NCI-H146 treated with DMSO at 0.1 percent for 48 hours (cell line): Measurements from ENCODE around the gene RBM24.
A peak's percentile ranks its signal among the peaks of the same experiment; 100 is the strongest.
"Not testable (repeated sequence)": the region's sequence is repeated elsewhere in the genome, so short reads cannot be mapped to it uniquely, and the experiment has no call there.

ENCODE experiments used
- DNase-seq: peaks from one replicate; lab custom pipeline; 2025; ENCODE audit not compliant: unreplicated experiment; lab: John Stamatoyannopoulos, UW

The RBM24 gene

DNA sequence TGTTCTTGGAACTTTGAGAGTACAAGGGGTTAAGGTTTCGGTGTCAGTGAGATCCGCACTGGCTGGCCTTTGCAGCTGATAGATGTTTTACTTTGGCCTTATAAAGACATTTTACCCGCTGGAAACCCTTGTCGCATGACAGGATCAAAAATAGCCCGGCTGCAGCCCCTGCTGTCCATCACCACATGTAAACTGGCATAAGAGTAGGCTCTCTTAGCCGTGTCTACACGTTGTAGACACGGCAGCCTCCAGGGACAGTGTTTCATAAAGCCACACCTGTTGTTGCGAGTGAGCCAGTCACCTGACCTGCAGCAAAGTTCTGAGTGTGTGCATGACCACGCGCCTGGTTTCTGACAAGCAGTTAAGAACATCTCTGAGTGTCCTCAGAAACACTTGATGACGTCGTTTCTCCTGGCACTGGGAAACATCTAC lies 8.5 kb downstream of the RBM24 start:
- no peak for DNase-seq

DNA sequence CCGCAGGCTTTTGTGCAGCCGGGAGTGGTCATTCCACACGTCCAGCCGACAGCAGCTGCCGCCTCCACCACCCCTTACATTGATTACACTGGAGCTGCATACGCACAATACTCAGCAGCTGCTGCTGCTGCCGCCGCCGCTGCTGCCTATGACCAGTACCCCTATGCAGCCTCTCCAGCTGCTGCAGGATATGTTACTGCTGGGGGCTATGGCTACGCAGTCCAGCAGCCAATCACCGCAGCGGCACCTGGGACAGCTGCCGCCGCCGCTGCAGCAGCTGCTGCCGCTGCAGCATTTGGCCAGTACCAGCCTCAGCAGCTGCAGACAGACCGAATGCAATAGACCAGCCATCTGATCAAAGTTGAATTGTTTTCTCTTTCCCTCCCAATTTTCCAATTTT lies 10.6 kb downstream of the RBM24 start:
- peak; percentile 15 for DNase-seq

DNA sequence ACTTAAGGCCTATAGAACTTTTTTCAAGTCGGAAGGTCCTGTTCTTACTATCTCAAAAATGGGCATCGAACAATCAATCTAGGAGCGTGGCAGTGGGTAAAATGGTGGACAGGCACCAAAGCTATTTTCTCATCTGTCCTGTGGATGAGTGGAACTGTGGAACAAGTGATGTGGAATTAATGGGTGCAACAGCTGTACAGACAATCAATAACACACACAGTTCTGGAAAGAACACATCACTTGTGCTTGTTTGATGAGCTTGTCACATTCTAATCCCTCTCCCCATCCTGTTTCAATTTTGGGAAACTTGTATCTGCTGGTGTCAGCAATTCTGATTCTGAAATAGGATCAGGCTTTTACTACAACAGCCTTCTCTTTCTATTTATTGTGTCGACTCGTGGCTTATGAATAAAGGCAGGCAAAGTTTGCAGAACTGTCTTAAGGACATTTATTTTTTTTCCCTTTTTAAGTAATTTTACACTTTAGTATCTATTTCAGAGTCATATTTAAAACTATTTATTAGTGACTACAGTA lies 11.5 kb downstream of the RBM24 start:
- no peak for DNase-seq

DNA sequence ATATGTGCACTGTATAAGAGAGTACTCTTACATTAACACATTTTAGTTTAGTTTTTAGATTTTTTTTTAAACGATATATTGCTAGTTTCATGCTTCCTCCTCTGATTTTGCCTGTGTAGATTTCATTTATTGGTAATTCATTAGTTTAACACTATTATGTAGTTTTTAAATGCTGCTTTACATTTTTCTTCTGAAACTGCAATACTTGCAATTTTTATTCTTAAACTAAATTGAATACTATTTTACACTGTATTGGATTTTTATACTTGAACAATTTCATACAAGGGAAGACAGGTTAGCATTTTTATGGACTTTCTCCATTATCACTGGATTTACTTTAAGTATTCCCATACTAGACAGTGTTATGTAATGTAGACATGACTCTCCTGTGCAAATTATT lies 12.2 kb downstream of the RBM24 start:
- no peak for DNase-seq

DNA sequence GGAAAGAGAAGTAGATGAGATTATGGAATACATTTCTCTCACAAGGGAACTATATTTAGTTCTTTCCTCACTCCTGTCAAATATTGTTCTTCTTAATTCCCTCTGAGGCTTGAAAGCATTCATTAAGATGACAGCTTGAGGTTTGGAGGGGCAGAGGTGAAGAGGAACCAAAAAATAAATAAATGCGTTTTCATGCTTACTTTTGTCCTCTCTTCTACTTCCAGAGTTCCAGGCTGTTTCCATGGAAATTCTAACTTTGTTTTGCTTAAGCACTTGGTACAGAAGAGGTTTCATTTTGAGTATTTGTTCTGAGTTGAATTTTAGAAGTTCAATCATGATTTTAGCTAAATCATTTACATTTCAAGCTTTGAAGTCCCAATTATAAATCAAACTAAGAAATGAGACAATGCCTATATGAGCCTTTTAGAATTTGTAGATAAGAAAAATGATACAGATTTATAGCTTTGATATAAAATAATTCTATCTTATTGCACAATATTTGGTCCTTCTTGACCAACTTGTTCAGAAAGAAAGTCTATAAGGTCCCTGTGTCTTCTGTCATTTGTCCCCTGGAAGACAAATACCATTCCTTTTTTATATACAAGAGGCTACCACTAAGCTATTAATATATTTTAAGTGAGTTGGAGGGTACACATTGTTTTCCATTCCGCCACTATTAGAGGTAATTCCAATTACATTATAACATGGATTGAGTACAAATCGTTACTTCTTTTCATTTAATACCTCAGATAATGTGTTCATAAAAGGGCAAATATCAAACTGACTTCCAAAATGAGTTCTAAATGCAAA lies 16.3 kb downstream of the RBM24 start:
- DNase-seq, result no peak

DNA sequence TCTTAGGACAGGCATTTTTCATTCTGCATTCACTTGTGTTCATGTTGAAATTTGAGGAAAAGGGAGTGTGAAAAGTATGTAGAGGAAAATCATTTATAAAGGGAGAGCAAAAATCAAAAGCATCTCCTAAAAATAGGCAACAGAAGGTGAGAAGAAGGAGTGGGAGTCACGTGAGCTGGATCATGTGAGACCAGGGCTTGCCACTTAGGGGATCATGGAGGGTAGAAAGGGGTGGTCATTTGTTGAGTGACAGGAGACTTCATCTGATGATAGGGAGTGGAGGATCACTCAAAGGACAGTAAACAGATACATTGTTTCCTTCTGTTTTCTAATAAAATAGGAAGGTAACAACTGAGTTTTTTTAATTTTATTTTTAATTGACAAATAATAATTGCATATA lies 17.1 kb downstream of the RBM24 start:
- no peak for DNase-seq

DNA sequence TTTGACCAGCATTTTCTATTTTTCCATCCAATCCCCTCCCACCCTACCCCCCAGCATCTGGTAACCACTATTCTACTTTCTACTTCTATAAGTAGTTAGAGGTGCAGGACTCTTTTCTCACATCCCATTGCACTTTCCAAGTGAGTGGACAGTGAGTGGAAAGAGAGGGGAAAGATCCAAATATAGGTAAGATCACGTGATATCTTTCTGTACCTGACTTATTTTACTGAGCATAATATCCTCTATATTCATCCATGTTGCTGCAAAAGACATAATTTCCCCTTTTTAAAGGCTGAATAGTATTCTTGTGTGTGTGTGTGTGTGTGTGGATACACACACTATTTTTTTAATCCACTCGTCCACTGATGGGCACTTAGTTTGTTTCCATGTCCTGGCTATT lies 18.1 kb downstream of the RBM24 start:
- DNase-seq, result no peak

DNA sequence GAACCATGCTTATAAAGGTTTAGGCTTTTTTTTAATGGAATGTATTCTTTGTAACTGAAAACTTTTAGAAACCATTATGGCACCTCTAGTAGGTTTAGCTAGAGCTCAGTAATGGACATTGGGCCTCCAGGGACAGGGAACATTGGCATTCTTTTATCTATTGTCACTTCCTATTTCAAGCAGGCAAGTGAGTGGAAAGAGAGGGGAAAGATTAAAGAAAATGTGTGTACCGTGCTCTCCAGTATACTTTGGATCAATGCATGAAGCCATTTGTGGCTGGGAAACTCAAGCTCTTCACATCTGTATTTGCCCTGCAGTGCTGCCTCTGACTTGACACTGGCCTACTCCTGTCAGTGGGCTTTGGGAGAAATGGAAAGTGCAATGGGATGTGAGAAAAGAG lies 18.6 kb downstream of the RBM24 start:
- DNase-seq, result no peak

DNA sequence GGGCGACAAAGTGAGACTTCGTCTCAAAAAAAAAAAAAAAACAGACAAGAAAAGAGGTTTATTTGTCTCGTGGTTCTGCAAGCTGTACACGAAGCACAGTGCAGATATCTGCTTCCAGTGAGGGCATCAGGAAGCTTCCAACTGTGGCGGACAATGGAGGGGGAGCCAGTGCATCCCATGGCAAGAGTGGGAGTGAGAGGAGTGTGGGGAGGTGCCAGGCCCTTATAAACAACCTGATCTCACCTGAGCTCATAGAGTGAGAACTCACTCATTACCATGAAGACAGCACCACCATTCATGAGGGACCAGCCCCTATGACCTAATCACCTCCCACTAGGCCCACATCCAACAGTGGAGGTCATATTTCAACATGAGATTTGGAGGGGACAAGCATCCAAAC lies 19.5 kb downstream of the RBM24 start:
- no peak for DNase-seq

DNA sequence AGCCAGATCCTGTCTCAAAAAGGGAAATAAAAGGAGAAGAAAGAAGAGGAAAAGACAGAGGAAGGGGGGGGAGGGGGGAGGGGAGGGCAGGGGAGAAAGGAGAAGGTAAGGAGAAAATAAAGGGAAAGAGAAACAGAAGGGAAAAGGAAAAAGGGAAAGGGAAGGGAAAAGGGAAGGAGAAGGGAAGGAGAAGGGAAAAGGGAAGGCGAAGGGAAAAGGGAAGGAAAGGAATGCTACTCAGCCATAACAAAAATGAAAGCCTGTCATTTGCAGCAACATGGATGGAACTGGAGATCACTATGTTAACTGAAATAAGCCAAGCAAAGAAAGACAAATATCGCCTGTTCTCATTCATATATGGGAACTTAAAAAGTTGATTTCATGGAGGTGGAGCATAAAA lies 22.3 kb downstream of the RBM24 start:
- DNase-seq, result no peak

DNA sequence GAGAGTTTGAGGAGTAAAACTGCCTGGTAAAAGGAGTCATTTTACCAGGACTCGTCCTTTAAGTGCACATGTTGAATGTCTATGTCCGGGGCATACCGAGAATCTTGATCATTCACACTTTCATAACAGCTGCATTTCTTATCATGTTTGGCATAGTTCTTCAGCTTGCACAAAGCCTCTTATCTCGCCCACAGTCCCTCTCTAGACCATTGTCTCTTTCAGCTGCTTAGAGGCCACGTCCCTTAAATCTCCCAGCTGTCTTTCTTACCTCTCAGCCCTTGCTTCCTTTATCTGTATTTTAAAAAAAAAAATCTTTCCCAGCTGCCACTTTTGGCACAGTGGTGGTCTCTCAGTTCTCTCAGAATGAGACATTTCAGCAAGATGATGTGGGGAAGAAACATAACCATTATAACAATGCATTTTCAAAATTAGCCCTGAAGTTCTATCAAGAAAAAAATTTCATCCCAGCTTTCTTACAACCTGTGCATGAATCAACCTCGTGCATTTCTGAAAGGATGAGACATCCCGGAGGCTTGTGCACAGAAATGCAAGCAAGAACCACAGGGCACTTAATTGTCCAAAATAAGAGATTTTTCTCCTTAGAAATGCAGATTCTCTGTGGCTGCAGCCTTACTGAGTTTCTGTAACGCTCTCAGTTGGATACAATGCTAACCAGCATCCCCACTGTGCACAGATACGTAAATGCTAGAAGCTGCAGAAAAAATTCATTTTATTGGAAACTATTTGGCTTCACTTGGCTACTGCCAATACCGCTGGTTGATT lies 24.2 kb downstream of the RBM24 start:
- no peak for DNase-seq

DNA sequence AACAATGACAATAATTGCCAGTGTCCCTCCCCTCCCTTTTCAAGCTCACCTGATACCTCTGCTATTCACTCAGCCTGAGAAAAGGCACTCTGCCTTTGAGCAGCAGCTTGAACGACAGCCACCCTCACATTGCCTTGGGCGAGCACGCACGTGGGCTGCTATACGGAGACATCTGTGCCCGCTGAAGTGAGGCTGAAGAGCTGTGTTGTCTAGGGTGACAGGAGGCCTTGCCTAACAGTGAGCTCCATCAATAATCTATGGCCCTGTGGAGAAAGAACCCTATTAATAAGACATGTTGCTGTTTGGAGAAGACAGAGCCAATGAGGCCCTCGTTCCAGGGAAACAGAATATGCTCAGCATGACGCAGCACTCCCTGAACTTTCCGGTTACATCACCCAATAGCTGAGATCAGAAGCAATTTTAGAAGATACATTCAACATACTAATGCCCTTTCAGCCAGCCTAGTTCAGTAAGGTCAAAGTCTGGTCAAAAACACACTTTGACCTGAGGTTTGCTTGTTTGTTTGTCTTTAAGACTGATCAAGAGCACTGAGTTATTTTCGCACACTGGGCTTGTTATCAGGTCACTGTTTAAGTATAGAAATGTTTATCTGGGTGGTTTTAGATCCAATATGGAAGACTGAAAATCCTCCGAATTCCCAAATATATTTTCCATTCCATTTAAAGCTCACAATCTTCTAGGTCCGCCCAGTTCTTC lies 30.6 kb downstream of the RBM24 start:
- peak; percentile 16 for DNase-seq

DNA sequence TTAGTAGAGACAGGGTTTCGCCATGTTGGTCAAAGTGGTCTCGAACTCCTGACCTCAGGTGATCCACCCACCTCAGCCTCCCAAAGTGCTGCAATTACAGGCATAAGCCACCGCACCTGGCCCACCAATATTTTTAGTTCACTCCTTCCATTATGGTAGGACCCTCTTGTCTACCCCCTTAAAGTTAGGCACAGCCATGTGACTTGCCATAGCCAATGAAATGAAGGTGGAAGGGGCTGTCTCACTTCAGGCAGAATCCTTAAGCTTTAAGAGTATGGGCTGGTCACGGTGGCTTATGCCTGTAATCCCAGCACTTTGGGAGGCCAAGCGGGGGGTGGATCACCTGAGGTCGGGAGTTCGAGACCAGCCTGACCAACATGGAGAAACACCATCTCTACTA lies 32.1 kb downstream of the RBM24 start:
- DNase-seq, result not testable (repeated sequence)

DNA sequence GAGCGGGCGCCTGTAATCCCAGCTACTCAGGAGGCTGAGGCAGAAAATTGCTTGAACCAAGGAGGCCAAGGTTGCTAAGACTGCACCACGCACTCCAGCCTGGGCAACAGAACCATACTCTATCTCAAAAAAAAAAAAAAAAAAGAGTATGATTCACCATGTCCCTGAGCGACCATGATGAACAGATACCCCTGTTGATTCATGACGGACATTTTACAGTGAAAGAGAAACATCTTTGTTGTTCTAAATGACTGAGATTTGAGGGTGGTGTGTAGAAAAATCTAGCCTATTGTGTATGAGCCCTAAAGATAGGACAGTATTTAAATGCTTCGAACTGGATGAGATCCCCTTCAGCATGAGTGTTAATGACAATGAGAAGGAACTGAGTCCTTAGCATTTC lies 32.8 kb downstream of the RBM24 start:
- no peak for DNase-seq

DNA sequence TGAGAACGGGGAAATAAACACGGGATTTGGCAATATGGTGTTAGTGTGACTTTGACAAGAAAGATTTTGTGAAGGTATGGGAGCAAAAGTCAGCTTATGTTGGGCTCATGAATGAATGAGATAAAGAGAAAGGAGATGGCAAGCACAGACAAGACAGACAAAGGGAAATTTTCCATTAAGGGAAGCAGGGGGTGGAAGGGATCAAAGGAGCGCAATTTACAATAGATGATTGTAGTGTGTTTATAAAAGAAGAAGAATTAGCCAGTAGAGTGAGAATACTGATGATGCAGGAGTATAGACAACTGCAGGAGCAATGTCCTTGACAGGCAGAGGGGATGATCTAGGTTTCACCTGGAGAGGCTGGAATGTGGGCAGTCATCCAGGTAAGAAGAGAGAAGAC lies 34.1 kb downstream of the RBM24 start:
- no peak for DNase-seq

DNA sequence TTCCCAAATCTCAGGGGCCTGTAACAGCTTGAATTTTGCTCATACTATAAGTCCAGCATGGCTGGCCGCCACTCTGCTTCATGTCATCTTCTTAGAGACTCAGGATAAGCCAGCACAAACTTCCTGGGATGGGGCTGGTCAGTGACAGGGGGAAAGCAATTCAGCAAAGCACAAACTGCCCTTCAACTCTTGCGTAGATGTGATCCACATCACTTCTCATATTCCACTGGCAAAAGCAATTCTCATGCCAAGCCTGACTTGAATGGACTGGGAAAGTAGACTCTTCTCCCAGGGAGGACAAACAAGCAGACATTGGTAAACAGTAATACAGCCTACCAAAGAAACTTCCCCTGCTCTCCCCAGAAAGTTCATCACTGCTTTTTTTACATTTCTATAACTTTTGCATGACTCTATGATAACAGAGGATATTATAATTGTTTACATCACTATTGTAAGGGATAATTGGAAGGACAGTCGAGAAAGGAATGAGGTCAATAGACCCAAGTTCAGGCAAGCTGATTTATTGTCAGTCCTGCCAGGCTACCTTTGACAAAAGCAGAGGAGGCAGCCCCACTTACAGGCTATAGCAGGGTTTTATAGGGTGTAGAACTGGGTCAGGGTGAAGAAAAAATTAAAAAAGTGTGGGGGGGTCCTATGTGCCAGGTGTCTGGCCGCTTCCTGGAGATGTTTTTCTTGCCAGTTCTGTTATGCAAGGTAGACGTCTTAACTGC lies 37.4 kb downstream of the RBM24 start:
- DNase-seq, result no peak

DNA sequence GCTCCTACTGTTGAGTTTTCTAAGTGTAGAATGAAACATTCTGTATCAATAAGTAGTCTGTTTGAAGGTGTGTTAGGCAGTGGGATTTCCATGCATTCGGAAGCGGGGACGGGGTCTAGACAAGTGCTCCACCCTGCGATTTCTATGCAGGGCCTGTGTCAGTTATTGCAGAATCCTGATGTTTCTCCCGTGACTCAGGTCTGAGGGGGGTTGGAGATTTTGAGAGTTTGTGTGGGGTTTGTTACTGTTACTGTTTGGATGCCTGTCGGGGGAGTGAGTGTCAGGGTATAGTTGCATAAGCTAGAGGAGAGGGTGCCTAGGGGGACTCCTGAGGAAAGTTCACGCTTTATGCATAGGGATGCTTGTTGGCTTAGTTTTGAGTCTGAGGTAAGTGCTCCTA lies 39.1 kb downstream of the RBM24 start:
- not testable (repeated sequence) for DNase-seq

DNA sequence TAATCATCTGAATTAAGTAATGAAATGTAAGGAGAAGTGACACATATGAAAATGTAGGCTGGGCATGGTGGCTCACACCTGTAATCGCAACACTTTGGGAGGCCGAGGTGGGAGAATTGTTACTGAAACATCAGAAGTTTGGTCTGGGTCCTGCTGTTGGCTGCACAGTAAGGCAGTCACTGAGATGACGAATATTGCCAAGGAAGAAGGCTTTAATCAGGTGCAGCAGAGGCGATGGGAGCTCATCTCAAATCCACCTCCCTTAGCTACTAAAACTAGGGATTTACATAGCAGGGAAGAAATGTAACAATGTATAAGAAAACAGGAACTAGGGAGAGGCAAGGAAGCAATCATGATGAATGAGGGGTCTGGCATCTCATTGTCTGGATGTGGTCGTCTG lies 50.1 kb downstream of the RBM24 start:
- DNase-seq, result no peak

DNA sequence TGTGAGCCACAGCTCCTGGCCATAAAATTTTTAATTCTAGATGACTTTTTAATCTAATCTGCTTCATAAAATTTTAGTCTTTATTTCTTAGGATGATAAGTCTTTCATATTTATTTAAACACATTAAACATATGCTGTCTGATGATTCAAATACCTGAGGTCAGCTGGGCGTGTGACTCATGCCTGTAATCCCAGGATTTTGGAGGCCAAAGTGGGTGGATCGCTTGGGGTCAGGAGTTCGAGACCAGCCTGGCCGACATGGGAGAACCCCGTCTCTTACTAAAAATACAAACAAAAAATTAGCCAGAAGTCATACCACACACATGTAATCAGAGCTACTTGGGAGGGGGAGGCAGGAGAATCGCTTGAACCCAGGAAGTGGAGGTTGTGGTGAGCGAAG lies 53.1 kb downstream of the RBM24 start:
- no peak for DNase-seq

DNA sequence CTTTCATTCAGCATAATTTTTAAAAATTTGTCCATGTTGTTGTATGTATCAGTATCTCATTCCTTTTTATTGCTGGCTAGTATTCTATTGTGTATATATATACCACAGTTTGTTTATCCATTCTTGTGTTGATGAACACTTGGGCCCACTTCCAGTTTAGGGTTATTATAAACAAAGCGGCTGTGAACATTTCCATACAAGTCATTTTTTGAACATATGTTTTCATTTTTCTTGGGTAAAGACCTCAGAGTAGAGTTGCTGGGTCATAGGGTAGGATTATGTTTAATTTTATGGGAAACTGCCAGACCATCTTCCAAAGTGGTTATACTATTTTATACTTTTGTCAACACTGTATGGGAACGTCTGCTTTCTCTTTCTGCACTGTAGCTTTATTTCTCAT lies 55.3 kb downstream of the RBM24 start:
- DNase-seq, result no peak

DNA sequence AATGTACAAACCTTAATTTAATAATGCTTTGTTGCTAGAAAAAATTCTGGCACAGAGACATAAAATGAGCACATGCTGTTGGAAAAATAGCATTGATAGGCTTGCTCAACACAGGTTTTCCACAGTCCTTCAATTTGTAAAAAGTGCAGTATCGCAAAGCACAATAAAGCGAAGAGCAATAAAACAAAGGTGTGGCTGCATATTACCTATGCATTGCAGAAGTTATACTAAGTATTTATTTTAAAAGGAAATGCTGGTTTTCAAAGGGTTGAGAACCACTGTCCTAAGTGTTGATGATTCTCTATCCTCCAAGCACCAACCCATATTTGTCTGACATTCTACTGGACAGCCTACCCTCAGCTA lies 58.1 kb downstream of the RBM24 start:
- no peak for DNase-seq
